H9 (cell line): ENCODE data around the gene CD244. TPM values are rescaled to one million over a fixed set of nuclear protein-coding genes. Genes with fewer than 3 reads are reported as not detected.

Experiments used
- DNase-seq: peaks from one replicate; pipeline ENCODE4 v3.0.0-alpha.2; 2017
- H2AFZ ChIP-seq: one replicate; pipeline ENCODE4 v1.6.1; 2013; ENCODE audit warnings: mild to moderate bottlenecking, low read length, control low read depth, moderate library complexity
- H2AK5ac ChIP-seq: 2 replicates; pipeline ENCODE4 v1.6.1; 2013; ENCODE audit warnings: low read length, control low read depth, mixed read lengths; ENCODE audit not compliant: insufficient read length
- H2BK120ac ChIP-seq: one replicate; pipeline ENCODE4 v1.6.1; 2013; ENCODE audit warnings: low read depth, mild to moderate bottlenecking, low read length, control low read depth, inconsistent platforms; ENCODE audit not compliant: poor library complexity, severe bottlenecking
- H2BK12ac ChIP-seq: 2 replicates; pipeline ENCODE4 v1.6.1; 2013; ENCODE audit warnings: low read length, control low read depth, mixed read lengths, low read depth; ENCODE audit not compliant: insufficient read length
- H2BK15ac ChIP-seq: 2 replicates; pipeline ENCODE4 v1.6.1; 2013; ENCODE audit warnings: low read depth, low read length, control low read depth
- H2BK20ac ChIP-seq: one replicate; pipeline ENCODE4 v1.6.1; 2013; ENCODE audit warnings: low read depth, mild to moderate bottlenecking, low read length, control low read depth, inconsistent platforms; ENCODE audit not compliant: poor library complexity, severe bottlenecking
- H2BK5ac ChIP-seq: 2 replicates; pipeline ENCODE4 v1.6.1; 2013; ENCODE audit warnings: low read length, control low read depth, mixed read lengths; ENCODE audit not compliant: insufficient read length
- H3K14ac ChIP-seq: 2 replicates; pipeline ENCODE4 v1.6.1; 2013; ENCODE audit warnings: low read length, control low read depth; ENCODE audit not compliant: insufficient read depth
- H3K18ac ChIP-seq: 2 replicates; pipeline ENCODE4 v1.6.1; 2013; ENCODE audit warnings: low read depth, mild to moderate bottlenecking, mixed read lengths, low read length, control low read depth; ENCODE audit not compliant: insufficient read length
- H3K23ac ChIP-seq: 2 replicates; pipeline ENCODE4 v1.6.1; 2013; ENCODE audit warnings: low read length, control low read depth, mixed read lengths, low read depth; ENCODE audit not compliant: insufficient read length
- H3K23me2 ChIP-seq: 2 replicates; pipeline ENCODE4 v1.6.1; 2013; ENCODE audit warnings: low read depth, mild to moderate bottlenecking, mixed read lengths, low read length, control low read depth; ENCODE audit not compliant: insufficient read length, poor library complexity, severe bottlenecking
- H3K27ac ChIP-seq: 2 replicates; pipeline ENCODE4 v1.5.1; 2013; ENCODE audit warnings: low read length, control low read depth, mixed read lengths, low read depth; ENCODE audit not compliant: insufficient read length
- H3K27me3 ChIP-seq: 2 replicates; pipeline ENCODE4 v1.6.1; 2013; ENCODE audit warnings: low read length, control low read depth, inconsistent platforms; ENCODE audit not compliant: insufficient read depth
- H3K4ac ChIP-seq: 2 replicates; pipeline ENCODE4 v1.6.1; 2013; ENCODE audit warnings: low read depth, mild to moderate bottlenecking, control low read depth, inconsistent platforms, low read length, moderate library complexity
- H3K4me1 ChIP-seq: 2 replicates; pipeline ENCODE4 v1.6.1; 2013; ENCODE audit warnings: low read length, control low read depth, inconsistent platforms; ENCODE audit not compliant: insufficient read depth
- H3K4me2 ChIP-seq: 2 replicates; pipeline ENCODE4 v1.6.1; 2013; ENCODE audit warnings: low read length, control low read depth, mixed read lengths; ENCODE audit not compliant: insufficient read length, insufficient read depth
- H3K56ac ChIP-seq: 2 replicates; pipeline ENCODE4 v1.6.1; 2013; ENCODE audit warnings: low read depth, mild to moderate bottlenecking, mixed read lengths, low read length, control low read depth; ENCODE audit not compliant: insufficient read length
- H3K79me1 ChIP-seq: 2 replicates; pipeline ENCODE4 v1.6.1; 2013; ENCODE audit warnings: low read depth, mild to moderate bottlenecking, moderate library complexity, low read length, control low read depth, inconsistent platforms; ENCODE audit not compliant: insufficient read depth, poor library complexity, severe bottlenecking
- H3K79me2 ChIP-seq: 2 replicates; pipeline ENCODE4 v1.6.1; 2013; ENCODE audit warnings: low read length, control low read depth, inconsistent platforms; ENCODE audit not compliant: insufficient read depth
- H3K9ac ChIP-seq: 2 replicates; pipeline ENCODE4 v1.6.1; 2013; ENCODE audit warnings: low read length, control low read depth, mixed read lengths; ENCODE audit not compliant: insufficient read length; ENCODE audit errors: extremely low read depth
- H3K9me3 ChIP-seq: one replicate; pipeline ENCODE4 v1.6.1; 2013; ENCODE audit warnings: low read depth, low read length, inconsistent platforms; ENCODE audit not compliant: control insufficient read depth
- H3T11ph ChIP-seq: one replicate; pipeline ENCODE4 v1.6.1; 2013; ENCODE audit warnings: mild to moderate bottlenecking, low read length, control low read depth, inconsistent platforms
- H4K20me1 ChIP-seq: one replicate; pipeline ENCODE4 v1.6.1; 2013; ENCODE audit not compliant: control insufficient read depth, insufficient read length, insufficient read depth
- H4K5ac ChIP-seq: 2 replicates; pipeline ENCODE4 v1.6.1; 2013; ENCODE audit warnings: low read depth, mild to moderate bottlenecking, mixed read lengths, low read length, control low read depth; ENCODE audit not compliant: insufficient read length
- H4K8ac ChIP-seq: replicated peaks from 2 replicates; pipeline ENCODE4 v1.6.1; 2013; ENCODE audit warnings: low read length, control low read depth, mixed read lengths, low read depth; ENCODE audit not compliant: insufficient read length
- H4K91ac ChIP-seq: 2 replicates; pipeline ENCODE4 v1.6.1; 2013; ENCODE audit warnings: low read depth, mild to moderate bottlenecking, moderate library complexity, mixed read lengths, low read length, control low read depth; ENCODE audit not compliant: insufficient read length
- H3K27ac Mint-ChIP-seq, 3 experiments: 2 replicates in 2 of 3; 3 replicates in 1 of 3; pipeline ENCODE4 v1.8.0; 2020 to 2021; ENCODE audit warnings: mixed read lengths in 3 of 3, mild to moderate bottlenecking in 1 of 3, moderate library complexity in 1 of 3
- H3K27me3 Mint-ChIP-seq: 2 replicates; pipeline ENCODE4 v1.8.0; 2021; ENCODE audit warnings: low read depth, mild to moderate bottlenecking, moderate library complexity, mixed read lengths
- H3K36me3 Mint-ChIP-seq, 3 experiments: 2 replicates in 2 of 3; 3 replicates in 1 of 3; pipeline ENCODE4 v1.8.0; 2020 to 2021; ENCODE audit warnings: low read depth in 3 of 3, mixed read lengths in 3 of 3; ENCODE audit not compliant: insufficient read depth in 1 of 3
- H3K4me1 Mint-ChIP-seq, 2 experiments: 2 replicates each; pipeline ENCODE4 v1.8.0; 2020; ENCODE audit warnings: mixed read lengths in 2 of 2
- H3K4me3 Mint-ChIP-seq, 2 experiments: 2 replicates in 1 of 2; 3 replicates in 1 of 2; pipeline ENCODE4 v1.8.0; 2020 to 2021; ENCODE audit warnings: mild to moderate bottlenecking in 2 of 2, mixed read lengths in 2 of 2, moderate library complexity in 1 of 2
- H3K9me3 Mint-ChIP-seq, 2 experiments: 2 replicates in 1 of 2; 3 replicates in 1 of 2; pipeline ENCODE4 v1.8.0; 2020; ENCODE audit warnings: mild to moderate bottlenecking in 2 of 2, mixed read lengths in 2 of 2, moderate library complexity in 1 of 2
- WGBS: extraction: QIAGEN DNeasy Blood & Tissue Kit; methylation state at CpG from one replicate; pipeline ENCODE4 v1.1.7; 2013; ENCODE audit warnings: missing lambda C conversion rate, low lambda C conversion rate, mixed read lengths; ENCODE audit not compliant: insufficient read length; ENCODE audit errors: extremely low coverage; 5-methylcytosine and 5-hydroxymethylcytosine counted together
- total RNA-seq: library from RNA; stranded (reverse); gene quantifications from 2 replicates; pipeline ENCODE4 v1.2.1, GENCODE V29; 2021
- TF ChIP-seq, protein P1 (sequence below): fragments of 200-600 bp; sonication (generic); conservative IDR thresholded peaks from 3 replicates; pipeline ENCODE4 v1.8.0; 2021; ENCODE audit warnings: antibody characterized with exemption, mild to moderate bottlenecking

The CD244 gene
- total RNA-seq, 1 experiment from 2014 or later = not detected

DNA sequence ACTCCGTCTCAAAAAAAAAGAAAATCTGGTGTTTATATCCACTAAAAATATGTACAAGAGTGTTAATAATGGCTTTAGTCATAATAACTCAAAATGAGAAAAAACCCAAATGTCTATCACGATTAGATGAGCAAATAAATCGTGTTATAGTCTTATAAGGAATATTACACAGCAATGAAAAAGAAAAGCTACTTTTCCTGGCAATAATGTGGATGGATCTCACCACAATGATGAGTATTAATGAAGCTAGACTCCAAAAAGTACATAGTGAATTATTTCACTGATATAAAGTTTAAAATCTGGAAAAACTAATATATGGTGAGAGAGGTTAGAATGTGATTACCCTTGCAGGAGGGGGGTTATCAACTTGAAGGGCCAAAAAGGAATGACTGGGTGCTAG is 9.7 kb downstream of the CD244 start:
- WGBS = no CpG with 5 or more reads among the region's 3 CpGs

More for the DNA sequence above, 9.7 kb downstream of the CD244 start:
- H3K27me3 ChIP-seq = no peaks in the 10 kb centered on the region
- H2BK5ac ChIP-seq = no peak overlapping the region
- H2BK12ac ChIP-seq = no peak overlapping the region
- H3K4me2 ChIP-seq = no peak overlapping the region
- no peak overlapping the region for H4K5ac ChIP-seq
- no peak overlapping the region for H3T11ph ChIP-seq
- TF ChIP-seq, protein P1, sequence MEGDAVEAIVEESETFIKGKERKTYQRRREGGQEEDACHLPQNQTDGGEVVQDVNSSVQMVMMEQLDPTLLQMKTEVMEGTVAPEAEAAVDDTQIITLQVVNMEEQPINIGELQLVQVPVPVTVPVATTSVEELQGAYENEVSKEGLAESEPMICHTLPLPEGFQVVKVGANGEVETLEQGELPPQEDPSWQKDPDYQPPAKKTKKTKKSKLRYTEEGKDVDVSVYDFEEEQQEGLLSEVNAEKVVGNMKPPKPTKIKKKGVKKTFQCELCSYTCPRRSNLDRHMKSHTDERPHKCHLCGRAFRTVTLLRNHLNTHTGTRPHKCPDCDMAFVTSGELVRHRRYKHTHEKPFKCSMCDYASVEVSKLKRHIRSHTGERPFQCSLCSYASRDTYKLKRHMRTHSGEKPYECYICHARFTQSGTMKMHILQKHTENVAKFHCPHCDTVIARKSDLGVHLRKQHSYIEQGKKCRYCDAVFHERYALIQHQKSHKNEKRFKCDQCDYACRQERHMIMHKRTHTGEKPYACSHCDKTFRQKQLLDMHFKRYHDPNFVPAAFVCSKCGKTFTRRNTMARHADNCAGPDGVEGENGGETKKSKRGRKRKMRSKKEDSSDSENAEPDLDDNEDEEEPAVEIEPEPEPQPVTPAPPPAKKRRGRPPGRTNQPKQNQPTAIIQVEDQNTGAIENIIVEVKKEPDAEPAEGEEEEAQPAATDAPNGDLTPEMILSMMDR = no peak
- Mint-ChIP-seq H3K27me3 (no peaks in the 10 kb centered on the region), H3K4me1 (no peaks in the 10 kb centered on the region), H3K27ac (no peak overlapping the region), H3K36me3 (no peaks in the 10 kb centered on the region), H3K9me3 (no peaks in the 10 kb centered on the region), H3K4me3 (no peak overlapping the region)
- H3K18ac ChIP-seq = no peak overlapping the region
- no peak overlapping the region for H3K27ac ChIP-seq
- no peaks in the 10 kb centered on the region for H3K4me1 ChIP-seq
- no peak overlapping the region for H4K91ac ChIP-seq
- no peak overlapping the region for H4K8ac ChIP-seq
- H3K14ac ChIP-seq = no peak overlapping the region
- no peak overlapping the region for H2AK5ac ChIP-seq
- no peak for DNase-seq
- no peak overlapping the region for H2BK120ac ChIP-seq
- H3K23me2 ChIP-seq = no peaks in the 10 kb centered on the region
- no peak overlapping the region for H3K23ac ChIP-seq
- no peak overlapping the region for H2BK15ac ChIP-seq
- H3K79me1 ChIP-seq = no peaks in the 10 kb centered on the region
- H3K9me3 ChIP-seq = no peaks in the 10 kb centered on the region
- H2BK20ac ChIP-seq = no peak overlapping the region
- H3K9ac ChIP-seq = no peak overlapping the region
- H3K4ac ChIP-seq = no peak overlapping the region
- no peak overlapping the region for H2AFZ ChIP-seq
- H3K79me2 ChIP-seq = no peaks in the 10 kb centered on the region
- no peak overlapping the region for H3K56ac ChIP-seq
- no peaks in the 10 kb centered on the region for H4K20me1 ChIP-seq
